PC-9 (cell line): Measurements from ENCODE around the gene NRIP1. TPM values are rescaled to one million over a fixed set of nuclear protein-coding genes. Genes with fewer than 3 reads are reported as not detected.

Source experiments
- BruUV-seq: library from RNA; stranded (reverse); fragments of 400-500 nt; replicated peaks from 2 replicates; lab custom pipeline; 2021; lab: Mats Ljungman, UMichigan
- CTCF ChIA-PET: fragments of 300-600 bp; sonication (Branson Sonifier 250); formaldehyde crosslinking; loops from one replicate; lab custom pipeline; 2022; ENCODE audit warnings: antibody characterized with exemption; lab: Charles Lee
- POLR2A ChIA-PET: fragments of 300-600 bp; sonication (Branson Sonifier 250); formaldehyde crosslinking; loops from one replicate; lab custom pipeline; 2022; ENCODE audit warnings: antibody characterized with exemption; ENCODE audit not compliant: unreplicated experiment; lab: Charles Lee
- DNase-seq, 2 experiments: peaks; one replicate each; pipeline versions ENCODE4 v3.0.0 to v3.0.0-alpha.2; 2015 to 2022; ENCODE audit warnings: mixed read lengths in 1 of 2
- H2AFZ ChIP-seq: fragments of 200-600 bp; sonication (generic); 2 replicates; pipeline ENCODE4 v1.8.1; 2017; ENCODE audit warnings: antibody characterized with exemption
- H3F3A ChIP-seq: fragments of 200-600 bp; sonication (generic); 2 replicates; pipeline ENCODE4 v1.8.1; 2017; ENCODE audit warnings: antibody characterized with exemption, mild to moderate bottlenecking, low read depth; ENCODE audit not compliant: insufficient read depth
- H3K27ac ChIP-seq: fragments of 200-600 bp; sonication (generic); 2 replicates; pipeline ENCODE4 v1.6.1; 2016; ENCODE audit warnings: mixed run types
- H3K27me3 ChIP-seq: fragments of 200-600 bp; sonication (generic); 2 replicates; pipeline ENCODE4 v1.6.1; 2016; ENCODE audit warnings: low read depth, mixed run types; ENCODE audit not compliant: insufficient read depth
- H3K36me3 ChIP-seq: fragments of 200-600 bp; sonication (generic); 2 replicates; pipeline ENCODE4 v1.6.1; 2016; ENCODE audit warnings: low read depth, mixed run types
- H3K4me1 ChIP-seq: fragments of 200-600 bp; sonication (generic); replicated peaks from 2 replicates; pipeline ENCODE4 v1.6.1; 2016; ENCODE audit warnings: mixed run types; ENCODE audit not compliant: insufficient read depth
- H3K4me2 ChIP-seq: fragments of 200-600 bp; sonication (generic); 2 replicates; pipeline ENCODE4 v1.6.1; 2017; ENCODE audit warnings: mixed run types
- H3K4me3 ChIP-seq: fragments of 200-600 bp; sonication (generic); 2 replicates; pipeline ENCODE4 v1.6.1; 2016; ENCODE audit warnings: mixed run types
- H3K79me2 ChIP-seq: fragments of 200-600 bp; sonication (generic); 2 replicates; pipeline ENCODE4 v1.6.1; 2017; ENCODE audit warnings: low read depth, mixed run types
- H3K9me2 ChIP-seq: fragments of 200-600 bp; sonication (generic); 2 replicates; pipeline ENCODE4 v1.8.1; 2017; ENCODE audit warnings: mild to moderate bottlenecking; ENCODE audit not compliant: insufficient read depth
- H3K9me3 ChIP-seq: fragments of 200-600 bp; sonication (generic); 2 replicates; pipeline ENCODE4 v1.8.1; 2016; ENCODE audit warnings: low read depth; ENCODE audit not compliant: insufficient read depth
- H4K20me1 ChIP-seq: fragments of 200-600 bp; sonication (generic); 2 replicates; pipeline ENCODE4 v1.8.1; 2017; ENCODE audit not compliant: insufficient read depth
- CTCF ChIP-seq: fragments of 200-600 bp; sonication (generic); conservative IDR thresholded peaks from 2 replicates; pipeline ENCODE4 v1.6.1; 2017; ENCODE audit warnings: mixed run types, antibody characterized with exemption, mild to moderate bottlenecking, moderate library complexity
- EZH2 ChIP-seq: fragments of 200-600 bp; sonication (generic); IDR thresholded peaks from 2 replicates; pipeline ENCODE4 v1.8.0; 2017; ENCODE audit warnings: antibody characterized with exemption, low read depth
- intact Hi-C: fragments of 100-400 bp; cut with micrococcal nuclease; formaldehyde crosslinking; loops from one replicate; pipeline ENCODE4 v1.10.0; 2022; ENCODE audit not compliant: unreplicated experiment
- total RNA-seq: library from RNA; stranded (reverse); gene quantifications from 2 replicates; pipeline ENCODE4 v1.2.3, GENCODE V29; 2021

NRIP1 gene
- total RNA-seq, 1 experiment from 2014 or later = 33.0 TPM

DNA sequence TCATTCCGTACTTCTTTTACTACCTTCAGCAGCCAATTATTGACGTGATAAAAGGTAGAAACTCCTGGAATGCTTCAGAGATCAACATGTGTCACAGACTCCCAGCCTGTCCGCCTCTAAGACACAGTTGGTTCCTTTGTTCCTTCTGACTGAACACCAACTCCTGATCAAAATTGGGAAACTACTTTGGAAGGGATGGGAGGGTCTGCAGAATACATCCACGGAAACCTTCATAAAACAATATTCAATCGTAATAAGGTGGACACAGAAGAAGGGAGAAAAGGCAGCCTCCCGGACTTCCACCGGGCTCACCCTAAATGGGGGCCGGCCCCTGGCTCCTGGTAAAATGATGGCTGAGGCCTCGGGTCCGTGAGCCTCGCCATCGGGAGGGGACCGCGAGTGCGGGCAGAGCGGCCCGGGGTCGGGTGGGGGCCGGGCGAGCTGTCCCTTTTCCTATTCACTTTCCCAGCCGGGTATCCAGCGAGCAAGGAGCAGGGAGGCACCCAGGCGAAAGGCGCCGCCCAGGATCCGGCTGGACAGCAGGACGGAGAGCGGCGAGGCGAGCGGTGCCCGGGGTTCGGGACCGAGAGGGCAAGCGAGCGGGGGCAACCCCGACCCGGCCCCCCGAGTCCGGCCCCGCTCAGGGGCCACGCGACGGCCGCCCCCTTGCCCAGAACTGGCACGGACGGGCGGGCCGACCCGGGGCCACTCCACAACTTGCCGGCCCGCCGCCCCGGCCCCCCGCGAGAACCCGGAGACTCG, 805 bp downstream of the NRIP1 start:
- Histone ChIP-seq H3K27me3 (no peaks in the 10 kb centered on the region), H3K9me2 (no peaks in the 10 kb centered on the region), H3K9me3 (0 out of 2 replicates have a peak, but pooled peaks cover under 1% of the 10 kb centered on the region), H3F3A (peaks cover 8% of the 10 kb centered on the region; the same call in 1 of the 2 replicates), H3K36me3 (0 out of 2 replicates have a peak, but pooled peaks cover 3% of the 10 kb centered on the region), H2AFZ (peak overlapping the region; percentile 63; the same call in 1 of the 2 replicates), H3K4me2 (peak overlapping the region; percentile 87), H3K4me1 (peaks cover 48% of the 10 kb centered on the region), H3K79me2 (peaks cover 63% of the 10 kb centered on the region), H4K20me1 (peaks cover 13% of the 10 kb centered on the region), H3K27ac (peak overlapping the region; percentile 51), H3K4me3 (peak overlapping the region; percentile 86)
- ChIA-PET CTCF (interaction anchor here (0.6 kb wide), 1 partner anchor 31 kb away, joined by 11 read pairs; no protein-coding TSS in a partner anchor), POLR2A (no interaction called here)
- no TSS peak for BruUV-seq
- DNase-seq = peak in 1 of 2 experiments; percentile 20
- intact Hi-C loops = loop anchor here (2.0 to 5.0 kb wide), 5 partner anchors 107 to 228 kb away; no protein-coding TSS in a partner anchor
- TF ChIP-seq EZH2 = no peak
- TF ChIP-seq CTCF = no peak

GRCh38 chr21:15063081-15063813, 1.6 kb downstream of the NRIP1 start:
- peaks cover 56% of the 10 kb centered on the region for H3K4me1 ChIP-seq
- POLR2A ChIA-PET = no interaction called here
- intact Hi-C loops = loop anchor here (5.0 kb wide), 3 partner anchors 106 to 229 kb away; no protein-coding TSS in a partner anchor

More at GRCh38 chr21:15063081-15063813, 1.6 kb downstream of the NRIP1 start:
- TSS peak; percentile 35 for BruUV-seq
- TF ChIP-seq CTCF (no peak), EZH2 (no peak)
- Histone ChIP-seq H3K4me3 (peak overlapping the region; percentile 86), H3K79me2 (peaks cover 71% of the 10 kb centered on the region), H4K20me1 (peaks cover 13% of the 10 kb centered on the region), H3K27me3 (no peaks in the 10 kb centered on the region), H2AFZ (peak overlapping the region; percentile 63; the same call in 1 of the 2 replicates), H3K9me3 (0 out of 2 replicates have a peak, but pooled peaks cover 7% of the 10 kb centered on the region), H3F3A (peaks cover 8% of the 10 kb centered on the region; the same call in 1 of the 2 replicates), H3K27ac (peak overlapping the region; percentile 51), H3K4me2 (peak overlapping the region; percentile 87), H3K36me3 (0 out of 2 replicates have a peak, but pooled peaks cover 8% of the 10 kb centered on the region), H3K9me2 (no peaks in the 10 kb centered on the region)
- peak in 1 of 2 experiments; percentile 3 for DNase-seq
- CTCF ChIA-PET = interaction anchor here (0.6 kb wide), 1 partner anchor 30 kb away, joined by 11 read pairs; no protein-coding TSS in a partner anchor
